ENCODE data around the gene CDH4.

CDH4 gene

GRCh38 chr20:61620174-61620573 lies 368.1 kb downstream of the CDH4 start:
- no peak overlapping the region for H3K4me3 ChIP-seq (ENCODE audit: low read length)
- no peak overlapping the region for H3K9ac ChIP-seq (ENCODE audit: low read depth, low read length)
- no peaks in the 10 kb centered on the region for H3K27me3 ChIP-seq (ENCODE audit: control insufficient read depth, insufficient read depth, low read length)
- no peaks in the 10 kb centered on the region for H3K36me3 ChIP-seq (ENCODE audit: insufficient read depth, low read length)
- H3K4me1 ChIP-seq (ENCODE audit: control insufficient read depth, insufficient read depth, low read length), result no peaks in the 10 kb centered on the region
- no peak overlapping the region for H3K4me2 ChIP-seq (ENCODE audit: low read length)
- H3K9me3 ChIP-seq (replicated peaks; ENCODE audit: low read length), result no peaks in the 10 kb centered on the region

DNA sequence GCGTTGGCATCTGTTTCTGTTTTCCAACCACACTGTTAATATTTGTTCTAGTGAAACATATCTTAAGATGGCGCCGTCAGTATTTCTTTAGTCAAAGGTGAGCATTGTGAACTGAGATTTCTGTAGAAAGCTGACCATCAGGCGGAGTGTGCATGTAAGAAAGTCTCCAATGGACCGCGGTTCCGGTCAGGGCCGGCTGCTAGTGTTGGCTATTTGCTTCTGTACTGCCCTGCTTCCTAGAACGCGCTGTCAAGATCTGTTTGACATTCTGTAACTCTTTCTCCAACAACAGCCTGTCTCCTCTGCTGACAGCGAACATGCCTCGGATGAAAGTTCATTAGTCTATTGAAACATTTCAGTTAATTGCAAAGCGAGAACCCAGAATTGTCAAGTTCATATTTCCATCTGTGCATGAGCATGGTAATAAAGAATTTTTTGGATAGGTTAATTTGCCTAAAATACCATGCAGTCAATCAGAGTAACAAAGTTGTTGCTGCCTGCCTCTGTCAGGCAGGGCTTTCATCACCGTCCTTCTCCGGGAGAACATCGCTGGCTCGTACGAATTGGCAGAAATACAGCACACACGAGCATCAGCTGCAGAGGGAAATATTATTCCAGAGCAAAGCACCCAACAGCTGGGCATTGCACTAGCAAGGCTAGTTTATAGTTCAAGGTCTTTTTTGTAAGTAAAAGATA lies 369.1 kb downstream of the CDH4 start:
- Histone ChIP-seq H3K27me3 (ENCODE audit: control insufficient read depth, insufficient read depth, low read length) (no peaks in the 10 kb centered on the region), H3K36me3 (ENCODE audit: insufficient read depth, low read length) (no peaks in the 10 kb centered on the region), H3K4me1 (ENCODE audit: control insufficient read depth, insufficient read depth, low read length) (no peaks in the 10 kb centered on the region), H3K9me3 (replicated peaks; ENCODE audit: low read length) (no peaks in the 10 kb centered on the region), H3K4me3 (ENCODE audit: low read length) (no peak overlapping the region), H3K9ac (ENCODE audit: low read depth, low read length) (no peak overlapping the region), H3K4me2 (ENCODE audit: low read length) (no peak overlapping the region)

GRCh38 chr20:61621852-61622251 lies 369.8 kb downstream of the CDH4 start:
- Histone ChIP-seq H3K27me3 (ENCODE audit: control insufficient read depth, insufficient read depth, low read length) (no peaks in the 10 kb centered on the region), H3K36me3 (ENCODE audit: insufficient read depth, low read length) (no peaks in the 10 kb centered on the region), H3K4me3 (ENCODE audit: low read length) (no peak overlapping the region), H3K9me3 (replicated peaks; ENCODE audit: low read length) (no peaks in the 10 kb centered on the region), H3K9ac (ENCODE audit: low read depth, low read length) (no peak overlapping the region), H3K4me1 (ENCODE audit: control insufficient read depth, insufficient read depth, low read length) (no peaks in the 10 kb centered on the region), H3K4me2 (ENCODE audit: low read length) (no peak overlapping the region)

GRCh38 chr20:61623451-61623850 lies 371.4 kb downstream of the CDH4 start:
- Histone ChIP-seq H3K27me3 (ENCODE audit: control insufficient read depth, insufficient read depth, low read length) (no peaks in the 10 kb centered on the region), H3K4me3 (ENCODE audit: low read length) (no peak overlapping the region), H3K9ac (ENCODE audit: low read depth, low read length) (no peak overlapping the region), H3K9me3 (replicated peaks; ENCODE audit: low read length) (no peaks in the 10 kb centered on the region), H3K4me1 (ENCODE audit: control insufficient read depth, insufficient read depth, low read length) (peaks cover 3% of the 10 kb centered on the region), H3K36me3 (ENCODE audit: insufficient read depth, low read length) (no peaks in the 10 kb centered on the region), H3K4me2 (ENCODE audit: low read length) (no peak overlapping the region)

DNA sequence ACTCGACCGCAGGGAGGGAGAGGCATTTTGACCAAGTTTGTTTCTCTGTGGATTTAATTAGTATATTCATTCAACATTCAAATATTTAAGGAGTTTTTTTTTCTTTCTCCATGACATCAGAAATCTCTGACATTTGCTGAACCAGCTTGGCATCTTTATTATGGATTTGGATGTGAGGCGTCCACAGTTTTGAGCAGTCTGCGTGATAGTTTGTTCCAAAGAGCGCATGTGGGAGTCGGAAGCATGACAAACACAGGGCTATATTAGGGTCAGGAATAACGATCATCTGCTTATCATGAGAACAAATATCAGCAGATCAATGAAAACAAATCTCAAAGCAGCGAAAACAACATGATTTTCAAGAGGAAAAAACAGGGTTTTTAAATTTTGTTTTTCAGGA lies 373.2 kb downstream of the CDH4 start:
- Histone ChIP-seq H3K9me3 (replicated peaks; ENCODE audit: low read length) (no peaks in the 10 kb centered on the region), H3K36me3 (ENCODE audit: insufficient read depth, low read length) (no peaks in the 10 kb centered on the region), H3K27me3 (ENCODE audit: control insufficient read depth, insufficient read depth, low read length) (no peaks in the 10 kb centered on the region), H3K4me1 (ENCODE audit: control insufficient read depth, insufficient read depth, low read length) (peaks cover 21% of the 10 kb centered on the region), H3K9ac (ENCODE audit: low read depth, low read length) (no peak overlapping the region), H3K4me3 (ENCODE audit: low read length) (no peak overlapping the region), H3K4me2 (ENCODE audit: low read length) (no peak overlapping the region)

- Histone ChIP-seq H3K4me1 (ENCODE audit: control insufficient read depth, insufficient read depth, low read length) (peaks cover 23% of the 10 kb centered on the region), H3K36me3 (ENCODE audit: insufficient read depth, low read length) (no peaks in the 10 kb centered on the region)
Observed at GRCh38 chr20:61626412-61626811, 374.4 kb downstream of the CDH4 start.

GRCh38 chr20:61627791-61628415 lies 375.8 kb downstream of the CDH4 start:
- Histone ChIP-seq H3K27me3 (ENCODE audit: control insufficient read depth, insufficient read depth, low read length) (no peaks in the 10 kb centered on the region), H3K9me3 (replicated peaks; ENCODE audit: low read length) (no peaks in the 10 kb centered on the region), H3K4me1 (ENCODE audit: control insufficient read depth, insufficient read depth, low read length) (peaks cover 23% of the 10 kb centered on the region), H3K4me2 (ENCODE audit: low read length) (no peak overlapping the region), H3K4me3 (ENCODE audit: low read length) (no peak overlapping the region), H3K36me3 (ENCODE audit: insufficient read depth, low read length) (no peaks in the 10 kb centered on the region), H3K9ac (ENCODE audit: low read depth, low read length) (no peak overlapping the region)

More at GRCh38 chr20:61626412-61626811, 374.4 kb downstream of the CDH4 start:
- Histone ChIP-seq H3K4me3 (ENCODE audit: low read length) (no peak overlapping the region), H3K4me2 (ENCODE audit: low read length) (no peak overlapping the region), H3K9ac (ENCODE audit: low read depth, low read length) (no peak overlapping the region), H3K27me3 (ENCODE audit: control insufficient read depth, insufficient read depth, low read length) (no peaks in the 10 kb centered on the region), H3K9me3 (replicated peaks; ENCODE audit: low read length) (no peaks in the 10 kb centered on the region)

DNA sequence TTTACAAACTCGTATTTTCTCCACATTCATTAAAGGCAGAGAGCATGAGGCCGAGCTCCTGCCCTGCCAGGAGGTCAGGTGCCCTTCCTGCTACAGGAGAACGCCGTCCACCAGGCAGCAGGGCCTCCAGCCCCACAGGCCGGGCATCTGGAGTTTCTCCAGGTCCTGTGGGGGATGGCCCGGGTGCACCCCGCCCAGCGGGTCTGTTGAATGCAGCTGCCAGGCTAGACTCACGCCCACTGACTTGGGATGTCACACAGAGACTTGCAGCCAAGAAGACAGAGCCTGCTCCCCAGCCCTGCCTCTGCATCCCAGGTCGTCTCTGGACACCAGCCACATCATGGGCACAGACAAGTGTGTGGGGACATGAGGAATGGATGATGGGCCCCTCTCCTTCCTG lies 376.4 kb downstream of the CDH4 start:
- Histone ChIP-seq H3K4me1 (ENCODE audit: control insufficient read depth, insufficient read depth, low read length) (peaks cover 23% of the 10 kb centered on the region), H3K4me3 (ENCODE audit: low read length) (no peak overlapping the region), H3K36me3 (ENCODE audit: insufficient read depth, low read length) (no peaks in the 10 kb centered on the region), H3K27me3 (ENCODE audit: control insufficient read depth, insufficient read depth, low read length) (no peaks in the 10 kb centered on the region), H3K4me2 (ENCODE audit: low read length) (peak overlapping the region; percentile 17), H3K9ac (ENCODE audit: low read depth, low read length) (no peak overlapping the region), H3K9me3 (replicated peaks; ENCODE audit: low read length) (no peaks in the 10 kb centered on the region)

GRCh38 chr20:61628901-61629601 lies 377.0 kb downstream of the CDH4 start:
- Histone ChIP-seq H3K9me3 (replicated peaks; ENCODE audit: low read length) (no peaks in the 10 kb centered on the region), H3K4me3 (ENCODE audit: low read length) (no peak overlapping the region), H3K4me1 (ENCODE audit: control insufficient read depth, insufficient read depth, low read length) (peaks cover 23% of the 10 kb centered on the region), H3K27me3 (ENCODE audit: control insufficient read depth, insufficient read depth, low read length) (no peaks in the 10 kb centered on the region), H3K4me2 (ENCODE audit: low read length) (peak overlapping the region; percentile 17), H3K9ac (ENCODE audit: low read depth, low read length) (no peak overlapping the region), H3K36me3 (ENCODE audit: insufficient read depth, low read length) (no peaks in the 10 kb centered on the region)

DNA sequence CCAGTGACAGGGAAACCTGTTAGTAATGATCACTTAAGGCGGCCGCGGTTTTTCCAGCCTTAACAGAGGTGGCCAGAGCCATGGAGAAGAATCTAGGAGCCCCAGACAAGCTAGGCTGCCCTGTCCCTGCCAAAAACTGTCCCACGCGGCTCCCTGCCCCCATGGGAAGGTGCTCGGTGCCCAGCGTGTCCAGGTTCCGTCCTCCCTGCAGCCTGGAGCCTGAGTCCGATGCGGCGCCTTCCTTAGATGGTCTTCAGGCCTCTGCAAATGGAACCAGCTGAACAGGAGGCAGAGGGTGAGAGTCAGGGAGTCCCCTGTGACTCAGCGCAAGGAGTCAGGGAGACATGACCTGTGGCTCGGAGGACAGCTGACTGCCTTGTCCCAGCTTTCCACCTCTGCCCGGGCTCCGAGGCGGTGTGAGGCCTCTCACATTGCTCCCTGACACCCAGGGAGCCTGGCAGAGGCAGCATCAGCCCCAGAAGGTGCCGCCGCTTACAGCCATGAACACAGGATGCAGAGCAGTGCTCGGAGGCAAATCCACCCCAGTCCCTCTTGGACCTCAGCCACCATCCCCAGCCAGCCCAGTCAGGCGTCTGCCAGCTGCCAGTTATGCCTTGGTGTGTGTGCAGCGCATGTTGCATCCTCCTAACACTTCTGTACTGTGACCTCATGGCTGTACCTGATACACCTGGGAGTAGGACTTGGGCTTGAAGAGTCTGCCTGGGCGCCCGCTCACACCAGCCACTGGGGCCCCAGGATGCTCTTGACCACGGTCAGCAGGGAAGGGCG lies 377.7 kb downstream of the CDH4 start:
- Histone ChIP-seq H3K9me3 (replicated peaks; ENCODE audit: low read length) (no peaks in the 10 kb centered on the region), H3K4me1 (ENCODE audit: control insufficient read depth, insufficient read depth, low read length) (peaks cover 23% of the 10 kb centered on the region), H3K4me3 (ENCODE audit: low read length) (no peak overlapping the region), H3K4me2 (ENCODE audit: low read length) (peak overlapping the region; percentile 31), H3K36me3 (ENCODE audit: insufficient read depth, low read length) (no peaks in the 10 kb centered on the region), H3K9ac (ENCODE audit: low read depth, low read length) (no peak overlapping the region), H3K27me3 (ENCODE audit: control insufficient read depth, insufficient read depth, low read length) (no peaks in the 10 kb centered on the region)

DNA sequence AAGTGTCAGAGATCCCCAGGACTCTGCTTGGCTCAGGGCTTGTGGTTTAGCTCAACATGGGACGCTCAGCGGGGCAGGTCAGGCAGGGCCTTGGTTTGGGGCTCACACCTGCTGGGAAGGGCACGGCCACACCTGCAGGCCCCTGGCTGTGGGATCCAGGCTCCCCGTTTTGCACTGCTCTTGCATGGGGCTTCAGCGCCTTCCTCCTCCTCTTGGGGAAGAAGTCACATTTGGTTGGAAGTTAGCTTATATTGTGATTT lies 378.3 kb downstream of the CDH4 start:
- H3K36me3 ChIP-seq (ENCODE audit: insufficient read depth, low read length), result no peaks in the 10 kb centered on the region
- H3K4me3 ChIP-seq (ENCODE audit: low read length), result no peak overlapping the region
- H3K4me2 ChIP-seq (ENCODE audit: low read length), result no peak overlapping the region
- no peaks in the 10 kb centered on the region for H3K27me3 ChIP-seq (ENCODE audit: control insufficient read depth, insufficient read depth, low read length)
- no peaks in the 10 kb centered on the region for H3K9me3 ChIP-seq (replicated peaks; ENCODE audit: low read length)
- peaks cover 23% of the 10 kb centered on the region for H3K4me1 ChIP-seq (ENCODE audit: control insufficient read depth, insufficient read depth, low read length)
- no peak overlapping the region for H3K9ac ChIP-seq (ENCODE audit: low read depth, low read length)
